HG03045 (cell line): ENCODE data around the gene HLA-C.
A peak's percentile ranks its signal among the peaks of the same experiment; 100 is the strongest.
"Not testable (repeated sequence)": the region's sequence is repeated elsewhere in the genome, so short reads cannot be mapped to it uniquely, and the experiment has no call there.

Experiments
- ATAC-seq: cut with Tn5 transposase; IDR thresholded peaks from one replicate; pipeline ENCODE4 v1.9.1; 2021; ENCODE audit warnings: mild to moderate bottlenecking, moderate library complexity; ENCODE audit not compliant: unreplicated experiment

HLA-C gene

DNA sequence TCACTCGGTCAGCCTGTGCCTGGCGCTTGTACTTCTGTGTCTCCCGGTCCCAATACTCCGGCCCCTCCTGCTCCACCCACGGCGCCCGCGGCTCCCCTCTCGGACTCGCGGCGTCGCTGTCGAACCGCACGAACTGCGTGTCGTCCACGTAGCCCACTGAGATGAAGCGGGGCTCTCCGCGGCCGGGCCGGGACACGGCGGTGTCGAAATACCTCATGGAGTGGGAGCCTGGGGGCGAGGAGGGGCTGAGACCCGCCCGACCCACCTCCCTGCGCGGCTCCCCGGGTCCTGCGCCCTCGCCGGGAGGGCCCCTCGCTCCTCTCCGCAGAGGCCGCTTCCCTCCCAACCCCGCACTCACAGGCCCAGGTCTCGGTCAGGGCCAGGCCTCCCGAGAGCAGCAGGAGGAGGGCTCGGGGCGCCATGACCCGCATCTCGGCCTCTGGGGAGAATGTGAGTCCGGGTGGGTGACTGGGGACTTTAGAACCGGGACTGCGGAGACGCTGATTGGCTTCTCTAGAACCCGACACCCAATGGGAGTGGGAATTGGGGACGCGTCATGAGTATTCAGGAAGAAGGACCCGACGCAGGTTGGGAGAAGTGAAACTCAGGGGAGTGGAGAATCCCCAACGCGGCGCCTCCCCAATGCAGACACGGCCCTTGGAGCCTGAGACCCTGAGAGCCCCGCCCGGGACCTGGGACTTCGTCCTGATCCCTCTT lies at the start of gene HLA-C:
Gene HLA-C (minus strand): TSS at position 452 of the 717 bp plus-strand sequence. CDS start 21 bp downstream, at position 431.
- ATAC-seq: peak; percentile 84

- no peak for ATAC-seq
Observed at GRCh38 chr6:31321005-31321707, 49.3 kb upstream of the HLA-C start.

DNA sequence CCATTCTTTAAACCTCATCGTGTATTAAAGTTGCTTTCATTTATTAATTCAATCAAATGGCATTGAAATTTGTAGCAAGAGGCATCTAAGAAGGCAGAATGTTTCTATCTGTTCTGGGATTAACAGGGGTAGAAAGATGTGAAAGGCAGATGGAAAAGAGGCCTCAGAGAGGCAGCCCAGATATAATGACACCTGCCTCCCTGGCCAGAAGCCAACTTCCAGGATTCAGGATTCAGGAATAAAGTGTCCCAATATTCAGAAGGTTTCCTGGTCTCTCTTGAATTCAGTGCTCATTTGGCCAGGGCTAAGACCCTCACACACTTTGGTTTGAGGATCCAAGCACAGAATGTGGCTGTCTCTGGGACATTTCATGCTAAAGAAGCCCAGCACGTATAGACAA lies 45.1 kb upstream of the HLA-C start:
- ATAC-seq: no peak

- ATAC-seq: no peak
Observed at GRCh38 chr6:31309641-31310040, 37.7 kb upstream of the HLA-C start.

DNA sequence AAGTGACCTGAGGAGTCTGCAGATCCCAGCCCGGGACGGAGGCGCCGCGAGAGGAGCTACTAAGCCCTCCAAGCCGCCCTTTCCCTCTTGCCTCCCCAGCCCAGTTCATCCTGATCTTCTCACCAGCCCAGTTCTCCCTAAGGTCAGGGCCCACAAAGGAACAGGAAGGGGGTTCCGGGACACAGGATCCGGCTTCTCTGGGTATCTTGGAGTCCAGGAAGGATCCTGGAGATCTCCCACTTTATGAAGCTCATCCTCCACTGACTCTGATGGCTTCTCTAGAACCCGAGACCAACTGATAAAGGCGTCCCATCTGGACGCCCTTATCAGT lies 36.9 kb upstream of the HLA-C start:
- no peak for ATAC-seq

DNA sequence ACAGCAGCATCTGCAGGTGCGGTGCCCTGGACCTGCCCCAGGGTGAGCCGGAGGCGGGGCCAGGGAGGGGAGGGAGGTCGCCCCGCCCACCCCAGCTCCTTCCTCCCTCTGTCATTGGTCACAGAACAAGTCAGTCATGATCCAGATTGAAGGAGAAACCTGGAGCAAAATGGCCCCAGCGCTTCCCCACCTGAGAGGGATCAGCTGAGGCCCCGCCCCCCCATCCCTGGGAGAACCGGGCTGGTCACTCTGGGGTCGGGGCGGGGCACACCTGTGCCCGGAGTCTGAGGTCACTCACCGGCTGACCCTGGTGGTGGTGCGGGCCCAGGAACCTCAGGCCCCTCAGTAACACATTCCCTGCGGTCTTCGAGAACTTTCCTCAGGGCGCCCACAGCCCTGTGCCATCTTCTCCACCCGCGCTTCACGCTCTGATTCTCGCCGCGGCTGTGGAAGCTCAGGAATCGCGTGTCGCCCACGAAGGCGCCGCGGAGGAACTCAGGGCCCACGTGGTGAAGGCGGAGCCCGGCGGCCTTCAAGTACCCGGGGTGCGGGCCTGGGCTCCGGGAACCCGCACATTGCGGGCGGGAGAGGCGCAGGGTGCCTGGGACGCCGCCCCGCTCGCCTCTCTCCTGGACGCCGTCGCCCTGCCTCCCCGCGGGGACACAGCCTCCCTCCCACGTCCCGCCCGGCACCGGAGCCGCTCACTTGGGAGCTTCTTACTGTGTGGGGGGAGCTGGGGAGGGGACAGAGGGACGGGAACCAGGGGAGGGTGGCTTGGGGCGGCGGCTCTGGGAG lies 36.4 kb upstream of the HLA-C start:
- no peak for ATAC-seq

GRCh38 chr6:31307669-31308049 lies 35.8 kb upstream of the HLA-C start:
- ATAC-seq: no peak

- ATAC-seq: no peak
Observed at GRCh38 chr6:31305703-31306219, 33.9 kb upstream of the HLA-C start.

GRCh38 chr6:31304683-31305082 lies 32.8 kb upstream of the HLA-C start:
- ATAC-seq: no peak

DNA sequence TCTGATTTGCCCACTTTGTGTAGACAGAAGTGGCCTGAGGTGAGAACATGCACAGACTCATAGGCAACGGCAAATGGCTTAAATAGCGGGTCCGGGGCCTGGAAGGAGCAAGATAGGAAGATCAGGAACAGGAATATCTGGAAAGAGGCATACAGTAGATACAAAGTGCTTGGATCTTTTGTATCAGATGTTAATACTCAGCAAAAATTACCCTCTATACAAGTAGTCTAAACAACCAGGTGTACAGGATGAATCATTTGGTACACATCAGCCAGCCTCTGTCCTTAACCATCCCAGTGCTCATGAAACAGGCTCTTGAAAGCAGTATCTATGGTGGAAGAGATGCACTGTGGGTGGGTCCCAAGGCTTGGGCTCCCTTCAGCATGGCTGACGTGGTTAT lies 28.9 kb upstream of the HLA-C start:
- no peak for ATAC-seq

DNA sequence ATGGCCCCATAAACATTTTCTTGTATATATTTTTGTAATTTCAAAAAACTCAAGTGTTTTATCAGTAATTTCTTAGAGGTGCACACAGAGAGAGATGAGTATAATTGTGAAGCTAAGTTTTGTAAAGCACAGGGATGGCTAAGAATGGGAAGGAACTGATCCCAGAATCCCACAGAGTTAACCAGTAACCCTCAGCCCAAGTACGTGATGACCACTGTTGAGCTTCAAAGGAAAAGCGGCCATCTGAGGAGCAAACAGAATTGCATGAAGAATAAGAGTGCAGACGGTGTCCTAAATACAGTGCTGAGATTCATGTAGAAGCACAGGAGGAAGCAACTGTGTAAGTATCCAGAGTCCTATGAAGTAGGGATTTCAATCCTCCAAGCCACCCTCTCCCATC lies 28.1 kb upstream of the HLA-C start:
- ATAC-seq: no peak

DNA sequence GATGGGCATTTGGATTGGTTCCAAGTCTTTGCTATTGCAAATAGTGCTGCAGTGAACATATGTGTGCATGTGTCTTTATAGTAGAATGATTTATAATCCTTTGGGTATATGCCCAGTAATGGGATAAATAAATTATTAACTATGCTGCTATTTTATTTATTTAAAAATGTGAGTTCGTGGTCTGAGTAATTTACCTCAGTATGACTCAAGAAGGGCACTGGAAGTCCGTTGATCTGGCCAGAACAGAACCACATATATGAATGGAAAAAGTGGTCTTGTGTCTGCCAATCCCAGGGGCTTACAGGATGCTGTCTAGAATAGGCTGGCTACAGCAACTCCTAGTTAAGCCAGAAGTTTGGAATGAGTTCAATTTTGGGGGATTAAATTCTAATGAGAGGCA lies 27.6 kb upstream of the HLA-C start:
- ATAC-seq: no peak

DNA sequence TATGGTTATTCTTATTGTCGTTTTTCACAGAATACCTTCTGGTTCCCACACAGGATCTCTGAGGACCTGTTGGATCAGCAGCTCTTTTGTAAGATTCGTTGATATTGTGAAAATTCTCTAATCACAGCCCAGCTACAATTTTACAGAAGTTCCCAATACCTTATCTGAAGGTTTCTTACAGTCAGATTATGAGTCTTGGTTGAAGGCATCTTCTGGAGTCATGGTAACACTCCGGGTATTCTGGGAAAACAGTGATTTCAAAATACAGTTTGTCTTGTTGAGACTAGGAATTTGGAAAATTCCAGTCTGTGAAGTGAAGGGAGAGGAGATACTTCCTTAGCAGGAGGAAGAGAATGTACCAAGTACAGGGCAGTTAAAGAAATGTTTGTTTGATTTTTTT lies 22.2 kb upstream of the HLA-C start:
- ATAC-seq: no peak

GRCh38 chr6:31293343-31293742 lies 21.5 kb upstream of the HLA-C start:
- ATAC-seq: no peak

DNA sequence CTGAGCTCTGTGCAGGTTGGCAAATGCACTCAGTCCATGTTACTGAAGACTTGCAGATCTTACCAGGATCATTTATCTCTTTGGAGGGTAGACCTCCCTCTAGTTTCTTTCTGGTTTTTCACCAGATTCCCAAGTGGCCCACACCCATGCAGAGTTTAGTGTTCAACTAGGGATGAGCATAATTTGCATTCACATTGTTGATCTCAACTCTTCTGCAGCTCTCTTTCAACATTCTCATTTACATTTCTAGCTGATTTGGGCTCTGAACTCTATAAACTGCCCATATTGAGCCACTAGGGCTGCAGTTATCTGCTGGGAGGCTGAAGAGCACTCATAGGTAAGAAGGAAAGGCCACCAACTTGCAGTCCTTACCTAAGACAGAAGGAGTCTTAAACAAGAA lies 17.9 kb upstream of the HLA-C start:
- no peak for ATAC-seq

DNA sequence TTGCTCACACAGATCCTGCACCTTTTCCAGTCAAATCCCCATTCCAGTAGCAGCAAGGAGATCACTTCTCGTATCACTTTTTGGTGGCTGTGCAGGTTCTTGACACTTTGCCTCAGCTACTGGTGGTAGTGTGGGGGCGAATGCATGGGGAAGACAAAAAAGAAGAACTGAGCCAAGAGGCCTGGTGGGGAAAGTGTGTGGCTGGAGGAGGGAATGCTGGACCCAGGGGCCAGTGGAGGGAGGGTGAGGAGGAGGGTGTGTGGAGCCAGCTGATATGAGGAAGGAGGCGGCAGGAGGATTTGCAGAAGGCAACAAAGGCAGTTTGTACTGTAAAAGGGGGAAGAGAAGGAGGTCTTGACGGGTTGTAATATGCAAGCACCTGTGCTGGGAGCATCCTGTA lies 15.7 kb upstream of the HLA-C start:
- ATAC-seq: no peak

DNA sequence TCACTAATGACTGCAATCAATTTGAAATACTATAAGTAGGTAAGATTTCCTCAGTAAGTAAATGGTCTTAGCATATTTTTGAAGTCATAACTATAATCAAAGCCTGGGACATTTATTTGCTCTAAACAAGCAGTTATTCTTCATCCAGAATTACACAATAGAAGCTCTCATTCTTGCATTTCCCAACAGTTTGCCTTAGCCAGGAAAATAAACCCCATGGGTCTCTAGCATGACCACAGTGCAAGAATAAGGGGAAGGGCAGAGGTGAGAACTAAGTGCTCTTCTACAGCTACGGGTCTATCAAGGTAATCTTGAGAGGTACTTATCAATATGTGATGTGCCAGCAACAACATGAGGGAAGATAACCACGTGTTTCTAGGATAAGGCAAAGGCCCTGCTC lies 14.1 kb upstream of the HLA-C start:
- no peak for ATAC-seq

DNA sequence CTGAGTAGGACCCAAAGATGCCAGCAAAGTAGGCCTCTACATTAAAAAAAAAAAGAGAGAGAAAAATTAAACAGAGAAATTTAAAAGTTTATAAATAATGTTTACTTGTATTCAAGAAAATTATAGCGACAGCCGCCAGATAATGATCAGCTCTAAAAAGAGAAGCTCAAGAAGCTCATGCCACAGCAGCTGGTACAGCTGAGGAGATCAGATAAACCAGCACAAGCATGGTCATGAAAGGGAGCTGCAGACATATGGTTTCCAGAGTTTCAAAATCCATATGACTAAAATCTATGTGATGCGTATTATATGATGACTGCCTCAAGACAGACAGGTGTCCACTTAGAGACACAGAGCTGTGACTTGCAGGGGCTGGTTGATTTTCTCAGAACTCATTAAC lies 13.6 kb upstream of the HLA-C start:
- ATAC-seq: no peak

- ATAC-seq: not testable (repeated sequence)
Observed at GRCh38 chr6:31279647-31280046, 7.8 kb upstream of the HLA-C start.

DNA sequence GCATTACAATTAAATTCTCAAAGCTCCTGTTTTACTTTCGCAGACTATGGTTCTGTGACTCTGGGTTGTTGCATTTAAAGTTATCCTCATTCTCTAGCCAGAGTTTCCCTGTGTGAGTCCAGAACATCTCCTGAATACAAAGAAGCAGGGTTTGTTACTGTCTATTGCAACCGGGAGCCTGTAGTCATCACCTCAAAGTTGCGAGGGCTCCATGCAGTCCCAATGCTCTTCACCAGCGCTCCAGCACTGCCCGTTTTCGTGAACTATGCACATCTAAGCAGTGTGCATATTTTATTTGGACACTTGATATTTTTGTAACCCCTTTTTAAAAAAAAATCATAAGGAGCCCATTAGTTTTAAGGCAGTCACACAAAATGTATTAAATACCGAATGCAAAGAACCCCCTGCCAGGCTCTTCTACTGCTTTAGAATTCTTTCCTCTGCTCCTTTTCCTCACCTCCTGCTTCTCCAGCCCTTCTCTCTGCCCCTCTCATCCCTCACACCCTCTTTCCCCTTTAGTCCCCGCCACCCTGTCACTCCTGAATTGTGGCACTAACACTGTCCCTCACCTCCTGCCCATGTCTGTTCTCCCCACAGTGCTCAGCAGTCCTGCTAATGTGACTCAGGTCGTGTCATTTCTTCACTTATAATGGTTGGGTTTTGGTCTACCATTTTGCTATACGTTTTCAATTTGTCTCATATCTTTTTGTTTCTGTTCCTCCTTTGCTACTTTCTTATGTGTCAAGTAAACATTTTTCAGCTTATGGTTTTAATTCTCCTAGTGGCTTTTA lies 1.1 kb upstream of the HLA-C start:
- ATAC-seq: no peak

DNA sequence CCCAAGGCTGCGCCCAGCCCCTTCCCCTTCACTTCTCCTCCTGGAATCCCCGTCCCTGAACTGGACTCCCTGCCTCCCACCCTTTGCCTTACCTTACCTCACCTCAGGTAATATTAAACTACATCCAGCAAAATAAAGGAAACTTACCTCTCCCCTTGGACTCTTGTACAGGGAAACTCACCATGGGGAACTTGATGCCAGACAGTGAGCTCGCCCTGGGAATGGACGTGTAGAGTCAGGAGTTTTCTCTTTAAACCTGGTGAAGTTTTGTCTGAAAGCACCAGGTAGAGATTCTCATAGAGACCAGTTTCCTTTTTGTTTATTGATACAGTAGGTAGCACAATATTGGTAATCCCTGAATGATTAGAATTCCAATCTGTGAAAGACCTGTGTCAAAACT lies 544 bp upstream of the HLA-C start:
- ATAC-seq: no peak
